ENCODE measurements around the gene GHRL.

- TF ChIP-seq POLR2A (IDR thresholded peaks at IDR 0.05; ENCODE audit: low read depth, low read length) (no peak), CTCF (conservative IDR thresholded peaks at IDR 0.05; ENCODE audit: low read depth, low read length) (no peak), RCOR1 (IDR thresholded peaks at IDR 0.05; ENCODE audit: insufficient replicate concordance, low read length) (no peak), USF2 (IDR thresholded peaks at IDR 0.05; ENCODE audit: low read depth, low read length) (no peak), BHLHE40 (IDR thresholded peaks at IDR 0.05; ENCODE audit: low read depth, low read length) (no peak)
These were observed 8.3 kb downstream of the GHRL start for GRCh38 chr3:10284496-10284895.

Data from IMR-90 (cell line).